Pancreas (tissue), 10 donors: ENCODE measurements around the gene ECHDC3. TPM values are rescaled to one million over a fixed set of nuclear protein-coding genes. Genes with fewer than 3 reads are reported as not detected.
A peak's percentile ranks its signal among the peaks of the same experiment; 100 is the strongest.

Source experiments
- ATAC-seq, 4 donors: fragments of 200-7000 bp; cut with Tn5 transposase; one replicate each; pipeline versions ENCODE4 v1.8.0 to v1.9.1; 2020; ENCODE audit warnings: mild to moderate bottlenecking in 4 of 4, moderate library complexity in 4 of 4
- DNase-seq, 6 donors: peaks; one replicate each; pipeline ENCODE4 v3.0.0-alpha.2; 2020
- FAIRE-seq: peaks from 2 replicates; lab custom pipeline; 2012; peaks lifted over from hg19 to GRCh38; lab: Jason Lieb, UNC
- H3K27ac ChIP-seq, 4 donors: fragments of 200-600 bp; sonication (generic); 1 replicate in 3 of 4; 2 replicates in 1 of 4; pipeline versions ENCODE4 v1.5.0 to v1.8.0; 2020
- H3K27me3 ChIP-seq, 4 donors: fragments of 200-600 bp; one replicate each; pipeline ENCODE4 v1.8.0; 2021
- H3K36me3 ChIP-seq, 3 donors: fragments of 200-600 bp; sonication (generic) in 1 of 3; one replicate each; pipeline versions ENCODE4 v1.5.0 to v1.8.0; 2020 to 2021
- H3K4me1 ChIP-seq, 3 donors: fragments of 200-600 bp; one replicate each; pipeline ENCODE4 v1.8.0; 2021
- H3K4me3 ChIP-seq, 4 donors: fragments of 200-600 bp; sonication (generic) in 2 of 4; one replicate each; pipeline versions ENCODE4 v1.5.0 to v1.8.0; 2020 to 2021
- H3K9me3 ChIP-seq, 4 donors: fragments of 200-600 bp; one replicate each; pipeline ENCODE4 v1.8.0; 2021
- CTCF ChIP-seq, 4 donors: fragments of 200-600 bp; sonication (generic) in 3 of 4; IDR thresholded peaks; one replicate each; pipeline versions ENCODE4 v1.5.0 to v1.8.0; 2021; ENCODE audit warnings: antibody characterized with exemption in 4 of 4
- WGBS, 2 donors: extraction: QIAGEN DNeasy Blood & Tissue Kit; methylation state at CpG; one replicate each; pipeline ENCODE4 v1.1.7; 2013; 5-methylcytosine and 5-hydroxymethylcytosine counted together
- intact Hi-C, 3 donors: fragments of 100-400 bp; cut with DNase I; formaldehyde crosslinking; loops; one replicate each; pipeline versions ENCODE4 v1.11.1 to v1.14.2; 2022
- polyA plus RNA-seq, 2 donors: library from polyadenylated mRNA; stranded (reverse); fragments of 200-250 nt; gene quantifications; one replicate each; pipeline ENCODE4 v1.2.3, GENCODE V29; 2013
- total RNA-seq, 6 donors: library from RNA; stranded (reverse); fragmentation: NEBNext Ultra II Directional in 4 of 6; extraction: Animal tissue kit (Norgen Biotek cat#: 25700) in 4 of 6; gene quantifications; one replicate each; pipeline versions ENCODE4 v1.2.1 to v1.2.4, GENCODE V29; 2021 to 2023
- donor health status: healthy with polysubstance abuse.
- donor health status: DM: no; HTN: no; CAD: no; lungs with moderate emphysema.
- donor health status: DM: no; HTN: no; CAD: no.
- donor health status: control.
- donor health status: control.
- donor health status: Bipolar disorder and iron deficiency.
- donor health status: DM: yes; HTN: yes; CAD: no.
- donor health status: DM: no; HTN: no; CAD: no.
- donor health status: DM: no; HTN: no; CAD: no.
- donor health status: DM: yes; HTN: yes; CAD: no.

Gene ECHDC3
- total and polyA plus RNA-seq, 8 donors = 9.7 to 19.6 (median 16.6) TPM

GRCh38 chr10:11781114-11781513, 38.9 kb downstream of the ECHDC3 start:
- DNase-seq (no peak), FAIRE-seq (no peak), ATAC-seq (no peak)
- H3K4me1 ChIP-seq = no peaks in the 10 kb centered on the region
- H3K27ac ChIP-seq = no peak overlapping the region
- no peaks in the 10 kb centered on the region for H3K36me3 ChIP-seq
- intact Hi-C loops = loop anchor here in 2 of 3 donors (5.0 to 10.0 kb wide), 2 partner anchors 204 to 206 kb away; no protein-coding TSS in a partner anchor
- no peak overlapping the region for H3K4me3 ChIP-seq
- H3K9me3 ChIP-seq = no peaks in the 10 kb centered on the region
- H3K27me3 ChIP-seq = no peaks in the 10 kb centered on the region
- 76 to 79% methylated on average over 6 of the region's 6 CpGs for WGBS, 2 donors
- TF ChIP-seq CTCF (IDR thresholded peaks at IDR 0.05) = no peak

GRCh38 chr10:11782793-11783557, 40.8 kb downstream of the ECHDC3 start:
- intact Hi-C loops = loop anchor here in 2 of 3 donors (5.0 to 10.0 kb wide), 2 partner anchors 202 to 204 kb away; no protein-coding TSS in a partner anchor
- H3K27ac ChIP-seq = no peak overlapping the region

GRCh38 chr10:11783558-11783865, 41.3 kb downstream of the ECHDC3 start:
- TF ChIP-seq CTCF (IDR thresholded peaks at IDR 0.05) = no peak
- H3K4me3 ChIP-seq = peak overlapping the region in 1 of 4 donors; percentile 1
- H3K27me3 ChIP-seq = no peaks in the 10 kb centered on the region
- intact Hi-C loops = loop anchor here in 2 of 3 donors (5.0 to 10.0 kb wide), 2 partner anchors 201 to 204 kb away; no protein-coding TSS in a partner anchor
- DNase-seq (peak in 2 of 6 donors; percentile 23 to 29), ATAC-seq (peak; percentile 66 to 72 (median 69)), FAIRE-seq (no peak)
- WGBS, 2 donors = 58% methylated on average over 7 of the region's 7 CpGs
- no peaks in the 10 kb centered on the region for H3K4me1 ChIP-seq
- H3K36me3 ChIP-seq = no peaks in the 10 kb centered on the region
- H3K27ac ChIP-seq = no peak overlapping the region
- H3K9me3 ChIP-seq = no peaks in the 10 kb centered on the region

More at GRCh38 chr10:11782793-11783557, 40.8 kb downstream of the ECHDC3 start:
- peak; percentile 75 to 94 (median 88) for ATAC-seq
- Histone ChIP-seq H3K27me3 (no peaks in the 10 kb centered on the region), H3K9me3 (no peaks in the 10 kb centered on the region), H3K4me1 (no peaks in the 10 kb centered on the region), H3K36me3 (no peaks in the 10 kb centered on the region), H3K4me3 (peak overlapping the region in 1 of 4 donors; percentile 1)
- peak; percentile 46 to 71 (median 50) for TF ChIP-seq CTCF (IDR thresholded peaks at IDR 0.05)
- no peak for DNase-seq
- peak; percentile 60 for FAIRE-seq
- WGBS, 2 donors = 28 to 32% methylated on average over 18 of the region's 18 CpGs

- no peak for TF ChIP-seq CTCF (IDR thresholded peaks at IDR 0.05)
- Histone ChIP-seq H3K4me3 (no peak overlapping the region), H3K36me3 (no peaks in the 10 kb centered on the region), H3K9me3 (no peaks in the 10 kb centered on the region), H3K4me1 (no peaks in the 10 kb centered on the region), H3K27ac (no peak overlapping the region), H3K27me3 (no peaks in the 10 kb centered on the region)
- FAIRE-seq = no peak
- intact Hi-C loops = loop anchor here in 1 of 3 donors (10.0 kb wide), 1 partner anchor 197 kb away; no protein-coding TSS in a partner anchor
- ATAC-seq = no peak
- DNase-seq = no peak
- 84 to 94% methylated on average over 9 of the region's 9 CpGs for WGBS, 2 donors
These were observed 45.2 kb downstream of the ECHDC3 start for GRCh38 chr10:11787374-11787773.

GRCh38 chr10:11787846-11788245, 45.7 kb downstream of the ECHDC3 start:
- H3K27me3 ChIP-seq = no peaks in the 10 kb centered on the region
- FAIRE-seq (no peak), ATAC-seq (no peak), DNase-seq (no peak)
- no peaks in the 10 kb centered on the region for H3K36me3 ChIP-seq
- no peak overlapping the region for H3K27ac ChIP-seq
- no peaks in the 10 kb centered on the region for H3K4me1 ChIP-seq
- TF ChIP-seq CTCF (IDR thresholded peaks at IDR 0.05) = no peak
- no peaks in the 10 kb centered on the region for H3K9me3 ChIP-seq
- 66 to 69% methylated on average over 10 of the region's 10 CpGs for WGBS, 2 donors
- intact Hi-C loops = loop anchor here in 1 of 3 donors (10.0 kb wide), 1 partner anchor 197 kb away; no protein-coding TSS in a partner anchor
- H3K4me3 ChIP-seq = no peak overlapping the region
